A673 (cell line): ENCODE results near the gene MECR. TPM values are rescaled to one million over a fixed set of nuclear protein-coding genes. Genes with fewer than 3 reads are reported as not detected.
A peak's percentile ranks its signal among the peaks of the same experiment; 100 is the strongest.

Experiments
- BruUV-seq: library from RNA; stranded (reverse); fragments of 400-500 nt; replicated peaks from 2 replicates; lab custom pipeline; 2021; lab: Mats Ljungman, UMichigan
- CTCF ChIA-PET: fragments of 300-600 bp; sonication (Branson Sonifier 250); formaldehyde crosslinking; loops from one replicate; lab custom pipeline; 2022; ENCODE audit warnings: antibody characterized with exemption; lab: Charles Lee
- POLR2A ChIA-PET: fragments of 300-600 bp; sonication (Branson Sonifier 250); formaldehyde crosslinking; loops from one replicate; lab custom pipeline; 2022; ENCODE audit warnings: antibody characterized with exemption; ENCODE audit not compliant: low non-redundant PET; lab: Charles Lee
- DNase-seq: peaks from one replicate; pipeline ENCODE4 v3.0.0-alpha.2; 2015; ENCODE audit warnings: low spot score
- H3K27ac ChIP-seq: fragments of 200-600 bp; sonication (generic); 2 replicates; pipeline ENCODE4 v1.5.1; 2016; ENCODE audit warnings: mixed run types, low read depth, mild to moderate bottlenecking, mixed read lengths, antibody characterized with exemption, low read length; ENCODE audit not compliant: poor library complexity, severe bottlenecking
- H3K27me3 ChIP-seq: fragments of 200-600 bp; sonication (generic); replicated peaks from 2 replicates; pipeline ENCODE4 v1.6.1; 2017; ENCODE audit warnings: mixed run types, low read depth, mild to moderate bottlenecking, mixed read lengths, antibody characterized with exemption, low read length; ENCODE audit not compliant: insufficient read depth, poor library complexity
- H3K36me3 ChIP-seq: fragments of 200-600 bp; sonication (generic); 2 replicates; pipeline ENCODE4 v1.6.1; 2016; ENCODE audit warnings: mixed run types, mild to moderate bottlenecking, mixed read lengths, antibody characterized with exemption, low read length; ENCODE audit not compliant: insufficient read depth, poor library complexity, severe bottlenecking
- H3K4me1 ChIP-seq: fragments of 200-600 bp; sonication (generic); 2 replicates; pipeline ENCODE4 v1.6.1; 2017; ENCODE audit warnings: mixed run types, mild to moderate bottlenecking, mixed read lengths, antibody characterized with exemption, low read length; ENCODE audit not compliant: insufficient read depth, poor library complexity, severe bottlenecking
- H3K4me3 ChIP-seq: fragments of 200-600 bp; sonication (generic); 2 replicates; pipeline ENCODE4 v1.5.1; 2016; ENCODE audit warnings: low read depth, mixed run types, mild to moderate bottlenecking, mixed read lengths, low read length; ENCODE audit not compliant: poor library complexity, severe bottlenecking
- H3K9me3 ChIP-seq: fragments of 200-600 bp; sonication (generic); 2 replicates; pipeline ENCODE4 v1.6.1; 2016; ENCODE audit warnings: mixed run types, low read depth, mild to moderate bottlenecking, mixed read lengths, antibody characterized with exemption, low read length; ENCODE audit not compliant: poor library complexity, severe bottlenecking
- EZH2 ChIP-seq: fragments of 200-600 bp; sonication (generic); IDR thresholded peaks from 2 replicates; pipeline ENCODE4 v1.6.1; 2017; ENCODE audit warnings: borderline replicate concordance, low read depth, mild to moderate bottlenecking, mixed read lengths, antibody characterized with exemption, low read length; ENCODE audit not compliant: poor library complexity, severe bottlenecking
- intact Hi-C: fragments of 100-400 bp; cut with micrococcal nuclease; formaldehyde crosslinking; loops from one replicate; pipeline ENCODE4 v1.10.0; 2022; ENCODE audit not compliant: unreplicated experiment
- total RNA-seq: library from RNA; stranded (reverse); gene quantifications from 2 replicates; pipeline ENCODE4 v1.2.3, GENCODE V29; 2021
- TF ChIP-seq, protein P1 (sequence below): fragments of 300-800, 200-600 bp; sonication (generic); conservative IDR thresholded peaks from 2 replicates; pipeline ENCODE4 v1.5.1; 2017; ENCODE audit warnings: low read depth, mild to moderate bottlenecking, antibody characterized with exemption, low read length, moderate library complexity, mixed read lengths

Gene MECR
- total RNA-seq, 1 experiment from 2014 or later, result 39.0 TPM

DNA sequence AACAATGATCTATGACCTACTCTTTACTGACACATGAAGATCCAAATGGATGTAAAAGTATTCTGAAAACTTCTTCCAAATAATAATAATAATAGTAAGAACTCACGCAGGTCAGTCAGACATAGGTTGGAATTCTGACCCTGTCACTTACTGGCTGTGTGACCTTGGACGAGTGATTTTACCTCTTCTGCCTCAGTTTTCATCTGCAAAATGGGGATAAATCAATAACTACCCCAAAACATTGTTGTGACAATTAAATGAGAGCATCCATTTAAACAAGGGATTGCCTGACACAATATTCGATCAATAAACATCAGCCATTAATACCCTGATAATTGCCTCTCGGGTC lies 556 bp downstream of the MECR start:
- Histone ChIP-seq H3K27ac (peak overlapping the region; percentile 81), H3K27me3 (no peaks in the 10 kb centered on the region), H3K36me3 (no peaks in the 10 kb centered on the region), H3K9me3 (no peaks in the 10 kb centered on the region), H3K4me3 (peak overlapping the region; percentile 84), H3K4me1 (peaks cover 12% of the 10 kb centered on the region)
- CTCF ChIA-PET, result no interaction called here
- intact Hi-C loops, result loop anchor here (10.0 kb wide), 2 partner anchors 115 to 855 kb away; no protein-coding TSS in a partner anchor
- TF ChIP-seq EZH2, result no peak
- TF ChIP-seq, protein P1, sequence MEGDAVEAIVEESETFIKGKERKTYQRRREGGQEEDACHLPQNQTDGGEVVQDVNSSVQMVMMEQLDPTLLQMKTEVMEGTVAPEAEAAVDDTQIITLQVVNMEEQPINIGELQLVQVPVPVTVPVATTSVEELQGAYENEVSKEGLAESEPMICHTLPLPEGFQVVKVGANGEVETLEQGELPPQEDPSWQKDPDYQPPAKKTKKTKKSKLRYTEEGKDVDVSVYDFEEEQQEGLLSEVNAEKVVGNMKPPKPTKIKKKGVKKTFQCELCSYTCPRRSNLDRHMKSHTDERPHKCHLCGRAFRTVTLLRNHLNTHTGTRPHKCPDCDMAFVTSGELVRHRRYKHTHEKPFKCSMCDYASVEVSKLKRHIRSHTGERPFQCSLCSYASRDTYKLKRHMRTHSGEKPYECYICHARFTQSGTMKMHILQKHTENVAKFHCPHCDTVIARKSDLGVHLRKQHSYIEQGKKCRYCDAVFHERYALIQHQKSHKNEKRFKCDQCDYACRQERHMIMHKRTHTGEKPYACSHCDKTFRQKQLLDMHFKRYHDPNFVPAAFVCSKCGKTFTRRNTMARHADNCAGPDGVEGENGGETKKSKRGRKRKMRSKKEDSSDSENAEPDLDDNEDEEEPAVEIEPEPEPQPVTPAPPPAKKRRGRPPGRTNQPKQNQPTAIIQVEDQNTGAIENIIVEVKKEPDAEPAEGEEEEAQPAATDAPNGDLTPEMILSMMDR, result no peak
- BruUV-seq, result no TSS peak
- no peak for DNase-seq
- POLR2A ChIA-PET, result no interaction called here

DNA sequence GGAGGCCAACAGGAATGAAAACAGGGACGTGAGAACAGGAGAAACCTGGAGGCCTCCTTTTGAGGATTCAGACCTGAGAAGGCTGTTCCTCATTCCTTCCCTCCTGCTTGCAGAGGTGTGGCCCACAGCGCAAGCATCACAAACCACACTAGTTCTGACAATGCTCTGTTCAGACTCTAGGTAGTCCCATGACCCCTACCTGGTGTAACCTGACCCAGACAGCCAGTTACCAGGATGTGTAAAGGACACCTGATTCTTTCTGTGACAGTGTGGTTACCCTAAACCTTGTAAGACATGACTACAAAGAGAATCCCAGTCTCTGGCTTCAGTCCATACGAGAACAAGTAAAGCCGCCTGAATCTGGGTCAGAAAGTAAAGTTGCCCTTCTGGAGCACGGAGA lies 3.2 kb downstream of the MECR start:
- H3K27ac ChIP-seq, result no peak overlapping the region
- POLR2A ChIA-PET, result no interaction called here
- no TSS peak for BruUV-seq
- peaks cover 12% of the 10 kb centered on the region for H3K4me1 ChIP-seq
- CTCF ChIA-PET, result interaction anchor here (0.6 kb wide), 1 partner anchor 53 kb away, joined by 3 read pairs; no protein-coding TSS in a partner anchor
- H3K27me3 ChIP-seq, result no peaks in the 10 kb centered on the region
- no peaks in the 10 kb centered on the region for H3K36me3 ChIP-seq
- no peak overlapping the region for H3K4me3 ChIP-seq
- no peak for TF ChIP-seq EZH2
- TF ChIP-seq, protein P1, result no peak
- intact Hi-C loops, result no loop called here
- no peak for DNase-seq
- H3K9me3 ChIP-seq, result no peaks in the 10 kb centered on the region

DNA sequence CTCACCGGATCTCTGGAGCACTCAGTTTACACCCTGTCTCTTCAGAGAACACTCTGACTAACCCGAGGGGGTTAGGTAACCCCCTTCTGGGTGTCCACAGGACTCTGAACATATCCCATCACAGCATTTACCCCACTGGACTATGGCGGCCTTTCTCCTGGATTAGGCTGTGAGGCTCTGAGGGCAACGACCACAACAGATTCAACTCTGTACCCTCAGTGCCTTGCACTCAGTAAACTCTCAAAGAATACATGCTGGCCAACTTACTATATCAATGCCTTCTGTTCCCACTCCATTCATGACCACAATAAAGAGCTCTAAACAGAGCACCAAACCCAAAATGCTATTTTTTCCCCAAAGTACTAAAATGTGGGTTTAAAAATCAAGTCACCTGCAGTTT lies 5.4 kb downstream of the MECR start:
- BruUV-seq, result no TSS peak
- ChIA-PET POLR2A (no interaction called here), CTCF (interaction anchor here (0.6 kb wide), 1 partner anchor 622 kb away, joined by 3 read pairs; no protein-coding TSS in a partner anchor)
- Histone ChIP-seq H3K9me3 (no peaks in the 10 kb centered on the region), H3K36me3 (no peaks in the 10 kb centered on the region), H3K27me3 (no peaks in the 10 kb centered on the region), H3K27ac (no peak overlapping the region), H3K4me1 (peaks cover 7% of the 10 kb centered on the region), H3K4me3 (no peak overlapping the region)
- intact Hi-C loops, result no loop called here
- DNase-seq, result no peak
- TF ChIP-seq, protein P1, result no peak
- TF ChIP-seq EZH2, result no peak
